ENCODE results near the gene CHIT1.

CHIT1 gene

GRCh38 chr1:203171341-203172183 lies 57.9 kb downstream of the CHIT1 start:
- DNase-seq (ENCODE audit: low read depth): no peak
- H3K4me3 ChIP-seq (ENCODE audit: low read depth, low read length): no peak overlapping the region
- no peak for TF ChIP-seq CTCF (IDR thresholded peaks at IDR 0.05; ENCODE audit: control insufficient read depth, extremely low read depth, insufficient read depth)

GRCh38 chr1:203170625-203171330 lies 58.7 kb downstream of the CHIT1 start:
- no peak for TF ChIP-seq CTCF (IDR thresholded peaks at IDR 0.05; ENCODE audit: control insufficient read depth, extremely low read depth, insufficient read depth)
- DNase-seq (ENCODE audit: low read depth): no peak
- no peak overlapping the region for H3K4me3 ChIP-seq (ENCODE audit: low read depth, low read length)

- no peak overlapping the region for H3K4me3 ChIP-seq (ENCODE audit: low read depth, low read length)
- no peak for DNase-seq (ENCODE audit: low read depth)
- TF ChIP-seq CTCF (IDR thresholded peaks at IDR 0.05; ENCODE audit: control insufficient read depth, extremely low read depth, insufficient read depth): no peak
These were observed 59.5 kb downstream of the CHIT1 start for GRCh38 chr1:203169770-203170520.

GRCh38 chr1:203168991-203169390 lies 60.5 kb downstream of the CHIT1 start:
- TF ChIP-seq CTCF (IDR thresholded peaks at IDR 0.05; ENCODE audit: control insufficient read depth, extremely low read depth, insufficient read depth): no peak
- no peak overlapping the region for H3K4me3 ChIP-seq (ENCODE audit: low read depth, low read length)
- no peak for DNase-seq (ENCODE audit: low read depth)

DNA sequence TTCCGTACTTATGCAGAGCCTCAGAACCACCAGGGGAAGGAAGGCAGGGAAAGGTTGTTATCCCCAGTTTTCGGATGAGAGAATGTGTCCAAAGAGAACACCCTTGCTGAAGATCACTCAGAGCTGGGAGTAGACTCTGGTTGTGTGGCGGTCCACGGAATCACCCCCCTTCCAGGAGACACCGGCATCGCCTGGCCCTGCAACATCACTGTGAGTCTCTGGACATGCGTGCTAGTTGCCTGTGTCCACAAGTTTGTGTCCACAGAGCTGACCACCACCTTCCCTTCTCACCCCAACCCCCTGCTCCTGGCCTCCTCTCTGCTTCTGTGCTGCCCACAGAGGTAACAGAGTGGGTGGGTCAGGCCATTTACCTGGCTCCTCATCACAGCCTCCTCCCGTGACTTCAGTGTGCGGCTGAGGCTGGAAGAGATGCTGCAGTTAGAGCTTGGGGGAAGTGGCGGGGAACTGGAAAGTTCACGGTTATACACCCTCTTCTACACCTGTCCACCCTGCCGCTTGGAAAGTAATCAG lies 61.2 kb downstream of the CHIT1 start:
- TF ChIP-seq CTCF (IDR thresholded peaks at IDR 0.05; ENCODE audit: control insufficient read depth, extremely low read depth, insufficient read depth): no peak
- no peak overlapping the region for H3K4me3 ChIP-seq (ENCODE audit: low read depth, low read length)
- no peak for DNase-seq (ENCODE audit: low read depth)

DNA sequence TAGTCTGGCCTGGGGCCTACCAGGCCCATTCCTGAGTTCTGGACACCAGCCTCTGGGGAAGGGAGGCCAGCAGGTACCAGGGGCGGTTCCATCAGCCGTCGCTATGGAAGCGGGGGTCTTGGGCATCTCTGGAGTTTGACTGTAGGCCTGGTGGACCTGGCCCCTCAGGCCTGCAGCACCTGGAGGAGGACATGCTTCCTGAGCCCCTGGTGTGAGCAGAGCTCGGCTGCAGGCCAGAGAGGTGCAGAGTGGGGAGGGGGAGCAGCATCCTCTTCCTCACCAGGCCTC lies 61.6 kb downstream of the CHIT1 start:
- no peak for TF ChIP-seq CTCF (IDR thresholded peaks at IDR 0.05; ENCODE audit: control insufficient read depth, extremely low read depth, insufficient read depth)

More for the DNA sequence above, 61.6 kb downstream of the CHIT1 start:
- DNase-seq (ENCODE audit: low read depth): no peak
- H3K4me3 ChIP-seq (ENCODE audit: low read depth, low read length): no peak overlapping the region

Data from LNCaP clone FGC (cell line).